Measurements from ENCODE around the gene PROSER3. TPM values are rescaled to one million over a fixed set of nuclear protein-coding genes. Genes with fewer than 3 reads are reported as not detected.

The PROSER3 gene
- polyA plus RNA-seq, 1 donor (not counting 4 experiments of a cell fraction or from before 2014, with no cell fraction given): 5.5 TPM

DNA sequence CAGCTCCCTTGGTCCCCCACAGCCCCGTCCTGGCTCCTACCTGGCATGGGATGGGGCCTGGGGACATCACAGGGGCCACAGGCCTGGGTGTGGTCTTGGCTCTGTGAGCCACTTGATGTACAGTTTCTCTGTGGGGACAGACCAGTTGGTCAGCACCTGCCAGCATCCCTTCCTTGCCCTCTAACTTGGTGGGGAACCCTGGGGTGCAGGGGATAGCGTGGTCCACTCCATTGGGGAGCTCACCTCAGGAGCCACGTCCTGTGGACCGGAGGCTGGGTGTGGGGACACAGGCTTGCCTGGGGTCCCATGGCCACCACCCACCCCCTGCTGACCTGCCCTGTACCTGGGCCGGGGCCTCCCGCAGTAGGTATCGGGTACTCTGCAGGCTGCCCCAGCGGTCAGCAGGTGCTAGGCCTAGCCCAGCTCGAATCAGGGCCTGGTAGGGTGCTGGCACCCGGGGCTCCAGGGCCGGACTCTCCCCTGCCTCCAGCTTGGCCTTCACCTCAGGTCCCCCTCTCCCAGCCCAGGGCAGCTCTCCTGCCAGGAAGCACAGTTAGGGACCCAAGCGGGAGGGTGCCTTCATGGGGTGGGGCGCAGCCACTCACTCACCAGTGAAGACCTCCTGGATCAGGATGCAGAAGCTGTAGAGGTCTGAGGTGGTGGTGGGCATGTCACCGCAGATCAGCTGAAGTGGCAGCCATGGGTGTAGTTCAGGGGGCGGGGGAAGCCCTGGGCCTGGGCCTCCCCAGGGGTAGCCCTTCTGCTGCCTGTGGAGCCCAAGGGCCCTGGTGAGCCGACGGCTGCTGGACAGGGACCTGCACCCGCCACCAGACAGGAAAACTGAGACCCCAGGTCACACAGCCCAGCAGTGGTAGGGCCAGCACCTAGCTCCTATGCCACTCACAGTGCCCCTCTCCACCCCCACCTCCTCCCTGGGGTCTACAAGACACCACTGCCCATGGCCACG, 32.3 kb downstream of the PROSER3 start:
- H2AFZ ChIP-seq (ENCODE audit: control insufficient read depth, low read length): no peak overlapping the region
- no peaks in the 10 kb centered on the region for H3K9me3 ChIP-seq (ENCODE audit: control insufficient read depth, low read depth, low read length)
- H4K20me1 ChIP-seq (ENCODE audit: control insufficient read depth, extremely low read depth, insufficient read depth, low read length): peaks cover 2% of the 10 kb centered on the region
- TF ChIP-seq EZH2 (IDR thresholded peaks at IDR 0.05; ENCODE audit: low read length): no peak
- H3K27ac ChIP-seq (ENCODE audit: control insufficient read depth, insufficient read depth, low read length): no peak overlapping the region
- H3K36me3 ChIP-seq (ENCODE audit: control insufficient read depth in 2 of 2, extremely low read depth in 1 of 2, insufficient read depth in 2 of 2, low read length in 2 of 2): no peaks in the 10 kb centered on the region
- no peaks in the 10 kb centered on the region for H3K4me1 ChIP-seq (ENCODE audit: control insufficient read depth, extremely low read depth, insufficient read depth, low read length)
- dilution Hi-C loops (cut with MboI; ENCODE audit: extremely low pct_ligation_motif_present, low sequenced_read_pairs): no loop called here
- H3K9ac ChIP-seq (ENCODE audit: control insufficient read depth, extremely low read depth, insufficient read depth, low read length): no peak overlapping the region
- DNase-seq (ENCODE audit: low read depth, low spot score): no peak
- no peak overlapping the region for H3K4me3 ChIP-seq (ENCODE audit: control insufficient read depth in 2 of 3, extremely low read depth in 1 of 3, insufficient read depth in 2 of 3, low read depth in 1 of 3, low read length in 3 of 3)
- H3K27me3 ChIP-seq (ENCODE audit: control insufficient read depth, extremely low read depth, insufficient read depth, low read length): no peaks in the 10 kb centered on the region
- no peaks in the 10 kb centered on the region for H3K79me2 ChIP-seq (ENCODE audit: control insufficient read depth, insufficient read depth, low read length)
- no peaks in the 10 kb centered on the region for H3K9me1 ChIP-seq (ENCODE audit: control insufficient read depth, extremely low read depth, insufficient read depth, low read length)
- no peak overlapping the region for H3K4me2 ChIP-seq (ENCODE audit: control insufficient read depth, extremely low read depth, insufficient read depth, low read depth, low read length)
- FAIRE-seq: no peak

GRCh38 chr19:35790981-35791813, 33.2 kb downstream of the PROSER3 start:
- FAIRE-seq: no peak

More at GRCh38 chr19:35790981-35791813, 33.2 kb downstream of the PROSER3 start:
- Histone ChIP-seq H4K20me1 (ENCODE audit: control insufficient read depth, extremely low read depth, insufficient read depth, low read length) (peaks cover 2% of the 10 kb centered on the region), H3K27me3 (ENCODE audit: control insufficient read depth, extremely low read depth, insufficient read depth, low read length) (no peaks in the 10 kb centered on the region), H3K4me2 (ENCODE audit: control insufficient read depth, extremely low read depth, insufficient read depth, low read depth, low read length) (no peak overlapping the region), H3K79me2 (ENCODE audit: control insufficient read depth, insufficient read depth, low read length) (no peaks in the 10 kb centered on the region), H3K4me1 (ENCODE audit: control insufficient read depth, extremely low read depth, insufficient read depth, low read length) (no peaks in the 10 kb centered on the region), H3K9ac (ENCODE audit: control insufficient read depth, extremely low read depth, insufficient read depth, low read length) (no peak overlapping the region), H3K4me3 (ENCODE audit: control insufficient read depth in 2 of 3, extremely low read depth in 1 of 3, insufficient read depth in 2 of 3, low read depth in 1 of 3, low read length in 3 of 3) (no peak overlapping the region), H3K27ac (ENCODE audit: control insufficient read depth, insufficient read depth, low read length) (no peak overlapping the region), H2AFZ (ENCODE audit: control insufficient read depth, low read length) (no peak overlapping the region), H3K36me3 (ENCODE audit: control insufficient read depth in 2 of 2, extremely low read depth in 1 of 2, insufficient read depth in 2 of 2, low read length in 2 of 2) (no peaks in the 10 kb centered on the region), H3K9me3 (ENCODE audit: control insufficient read depth, low read depth, low read length) (no peaks in the 10 kb centered on the region), H3K9me1 (ENCODE audit: control insufficient read depth, extremely low read depth, insufficient read depth, low read length) (no peaks in the 10 kb centered on the region)
- no peak for DNase-seq (ENCODE audit: low read depth, low spot score)
- TF ChIP-seq, protein P1, sequence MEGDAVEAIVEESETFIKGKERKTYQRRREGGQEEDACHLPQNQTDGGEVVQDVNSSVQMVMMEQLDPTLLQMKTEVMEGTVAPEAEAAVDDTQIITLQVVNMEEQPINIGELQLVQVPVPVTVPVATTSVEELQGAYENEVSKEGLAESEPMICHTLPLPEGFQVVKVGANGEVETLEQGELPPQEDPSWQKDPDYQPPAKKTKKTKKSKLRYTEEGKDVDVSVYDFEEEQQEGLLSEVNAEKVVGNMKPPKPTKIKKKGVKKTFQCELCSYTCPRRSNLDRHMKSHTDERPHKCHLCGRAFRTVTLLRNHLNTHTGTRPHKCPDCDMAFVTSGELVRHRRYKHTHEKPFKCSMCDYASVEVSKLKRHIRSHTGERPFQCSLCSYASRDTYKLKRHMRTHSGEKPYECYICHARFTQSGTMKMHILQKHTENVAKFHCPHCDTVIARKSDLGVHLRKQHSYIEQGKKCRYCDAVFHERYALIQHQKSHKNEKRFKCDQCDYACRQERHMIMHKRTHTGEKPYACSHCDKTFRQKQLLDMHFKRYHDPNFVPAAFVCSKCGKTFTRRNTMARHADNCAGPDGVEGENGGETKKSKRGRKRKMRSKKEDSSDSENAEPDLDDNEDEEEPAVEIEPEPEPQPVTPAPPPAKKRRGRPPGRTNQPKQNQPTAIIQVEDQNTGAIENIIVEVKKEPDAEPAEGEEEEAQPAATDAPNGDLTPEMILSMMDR (optimal IDR thresholded peaks at IDR 0.05 in 1 of 3, IDR thresholded peaks at IDR 0.05 in 1 of 3, conservative IDR thresholded peaks at IDR 0.05 in 1 of 3; ENCODE audit: extremely low read depth in 1 of 3, insufficient read depth in 2 of 3, low read length in 3 of 3): peak in 1 of 3 experiments; percentile 6
- TF ChIP-seq EZH2 (IDR thresholded peaks at IDR 0.05; ENCODE audit: low read length): no peak
- dilution Hi-C loops (cut with MboI; ENCODE audit: extremely low pct_ligation_motif_present, low sequenced_read_pairs): no loop called here

Data from keratinocyte (primary cell).